KMS-11 (cell line): Measurements from ENCODE around the gene CNOT3.

Source experiments
- H2AFZ ChIP-seq: fragments of 200-600 bp; sonication (generic); 2 replicates; pipeline ENCODE4 v1.6.1; 2016; ENCODE audit warnings: antibody characterized with exemption, mixed run types, low read depth
- H3K27ac ChIP-seq: fragments of 200-600 bp; sonication (generic); 2 replicates; pipeline ENCODE4 v1.6.1; 2016; ENCODE audit warnings: mild to moderate bottlenecking, mixed run types
- H3K27me3 ChIP-seq: fragments of 200-600 bp; sonication (generic); 2 replicates; pipeline ENCODE4 v1.6.1; 2017; ENCODE audit warnings: mild to moderate bottlenecking, low read depth, mixed run types, moderate library complexity; ENCODE audit not compliant: insufficient read depth
- H3K36me3 ChIP-seq: fragments of 200-600 bp; sonication (generic); 2 replicates; pipeline ENCODE4 v1.6.1; 2017; ENCODE audit warnings: mild to moderate bottlenecking, mixed run types; ENCODE audit not compliant: insufficient read depth
- H3K4me1 ChIP-seq: fragments of 200-600 bp; sonication (generic); 2 replicates; pipeline ENCODE4 v1.6.1; 2016; ENCODE audit warnings: mild to moderate bottlenecking, low read depth, mixed run types; ENCODE audit not compliant: poor library complexity, severe bottlenecking
- H3K4me2 ChIP-seq: fragments of 200-600 bp; sonication (generic); 2 replicates; pipeline ENCODE4 v1.7.0; 2016; ENCODE audit warnings: mild to moderate bottlenecking, mixed run types
- H3K4me3 ChIP-seq: fragments of 200-600 bp; sonication (generic); IDR thresholded peaks from 2 replicates; pipeline ENCODE4 v1.6.1; 2017; ENCODE audit warnings: low read depth, low read length, mixed read lengths; ENCODE audit not compliant: insufficient read depth
- H3K79me2 ChIP-seq: fragments of 200-600 bp; sonication (generic); 2 replicates; pipeline ENCODE4 v1.6.1; 2016; ENCODE audit warnings: low read depth, mixed run types; ENCODE audit not compliant: insufficient read depth
- H3K9ac ChIP-seq: fragments of 200-600 bp; sonication (generic); 2 replicates; pipeline ENCODE4 v1.6.1; 2016; ENCODE audit warnings: mild to moderate bottlenecking, mixed run types
- H4K20me1 ChIP-seq: fragments of 200-600 bp; sonication (generic); 2 replicates; pipeline ENCODE4 v1.6.1; 2016; ENCODE audit warnings: mild to moderate bottlenecking, mixed run types; ENCODE audit not compliant: insufficient read depth
- CTCF ChIP-seq: fragments of 200-600 bp; sonication (generic); conservative IDR thresholded peaks from 2 replicates; pipeline ENCODE4 v1.6.1; 2017; ENCODE audit warnings: low read depth, mild to moderate bottlenecking, antibody characterized with exemption, low read length, moderate library complexity, mixed read lengths

The CNOT3 gene

GRCh38 chr19:54145541-54146158 lies 8.1 kb downstream of the CNOT3 start:
- no peak overlapping the region for H3K9ac ChIP-seq
- H3K4me2 ChIP-seq: no peak overlapping the region
- H3K36me3 ChIP-seq: peaks cover 3% of the 10 kb centered on the region; the same call in 1 of the 2 replicates
- H3K79me2 ChIP-seq: peaks cover 24% of the 10 kb centered on the region
- H3K27me3 ChIP-seq: no peaks in the 10 kb centered on the region; the same call in 1 of the 2 replicates
- no peaks in the 10 kb centered on the region for H4K20me1 ChIP-seq
- no peak for TF ChIP-seq CTCF
- H3K4me1 ChIP-seq: no peaks in the 10 kb centered on the region
- H2AFZ ChIP-seq: no peak overlapping the region
- no peak overlapping the region for H3K27ac ChIP-seq
- H3K4me3 ChIP-seq: no peak overlapping the region

DNA sequence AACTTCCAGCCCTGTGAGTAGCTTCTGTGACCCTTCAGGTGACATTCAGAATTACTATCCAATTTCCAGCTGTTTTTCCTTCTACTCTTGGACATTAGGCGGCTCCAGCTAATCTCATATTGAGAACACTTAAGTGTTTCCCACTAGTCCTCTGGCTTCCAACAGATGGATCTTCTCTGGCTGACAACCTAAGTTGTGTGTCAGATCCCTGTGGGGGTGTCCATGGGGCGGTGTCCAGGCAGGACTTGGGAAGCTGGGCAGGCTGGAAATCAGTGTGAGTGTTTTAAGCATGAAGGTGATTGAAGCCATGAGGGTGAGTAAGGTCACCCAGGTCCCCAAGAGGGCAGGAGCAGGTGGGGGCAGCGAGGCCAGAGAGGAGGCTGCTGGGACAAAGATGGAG lies 10.1 kb downstream of the CNOT3 start:
- Histone ChIP-seq H4K20me1 (no peaks in the 10 kb centered on the region), H3K36me3 (peaks cover 3% of the 10 kb centered on the region; the same call in 1 of the 2 replicates), H3K4me1 (no peaks in the 10 kb centered on the region)

GRCh38 chr19:54148158-54148557 lies 10.6 kb downstream of the CNOT3 start:
- Histone ChIP-seq H3K27ac (no peak overlapping the region), H3K27me3 (no peaks in the 10 kb centered on the region; the same call in 1 of the 2 replicates), H3K36me3 (peaks cover 3% of the 10 kb centered on the region; the same call in 1 of the 2 replicates), H4K20me1 (no peaks in the 10 kb centered on the region), H3K4me3 (no peak overlapping the region), H3K79me2 (no peaks in the 10 kb centered on the region), H3K4me1 (no peaks in the 10 kb centered on the region), H3K9ac (no peak overlapping the region), H2AFZ (no peak overlapping the region), H3K4me2 (no peak overlapping the region)
- no peak for TF ChIP-seq CTCF

More for the DNA sequence above, 10.1 kb downstream of the CNOT3 start:
- Histone ChIP-seq H3K4me3 (no peak overlapping the region), H3K79me2 (peaks cover 3% of the 10 kb centered on the region; the same call in 1 of the 2 replicates), H3K27ac (no peak overlapping the region), H3K27me3 (no peaks in the 10 kb centered on the region; the same call in 1 of the 2 replicates), H3K4me2 (no peak overlapping the region), H2AFZ (no peak overlapping the region), H3K9ac (no peak overlapping the region)
- no peak for TF ChIP-seq CTCF

DNA sequence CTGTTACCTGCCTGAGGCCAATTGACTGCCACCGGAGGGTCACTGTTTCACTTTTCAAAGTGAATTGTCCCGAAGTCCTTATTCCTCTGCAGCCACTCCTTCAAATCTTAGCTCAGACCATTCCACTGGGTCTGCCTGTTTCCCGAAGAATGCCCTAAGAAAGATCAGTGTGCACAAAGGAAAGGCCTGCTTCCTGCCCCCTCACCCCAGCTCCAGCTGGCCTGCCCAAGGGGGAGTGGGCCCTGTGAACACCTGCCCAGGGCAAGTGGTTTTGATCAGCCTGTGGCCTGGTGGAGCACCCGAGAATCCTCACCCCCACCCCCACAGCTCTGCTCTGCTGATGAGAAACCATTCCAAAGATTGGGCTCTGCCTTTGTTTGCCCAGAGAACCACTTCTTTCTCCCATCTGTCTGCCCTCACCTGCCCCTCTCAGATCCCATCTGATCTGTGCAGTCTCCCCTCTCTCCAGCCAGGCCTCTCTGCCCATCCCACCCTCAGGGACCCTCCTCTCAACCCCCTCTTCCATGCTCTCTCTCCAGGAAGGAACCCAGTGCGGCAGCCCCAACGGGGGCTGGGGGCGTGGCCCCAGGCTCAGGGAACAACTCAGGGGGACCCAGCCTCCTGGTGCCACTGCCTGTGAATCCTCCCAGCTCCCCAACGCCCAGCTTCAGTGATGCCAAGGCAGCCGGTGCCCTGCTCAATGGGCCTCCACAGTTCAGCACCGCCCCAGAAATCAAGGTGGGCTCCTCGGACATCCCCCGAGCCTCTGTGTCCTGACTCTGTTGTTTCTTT lies 11.7 kb downstream of the CNOT3 start:
- H3K27me3 ChIP-seq: no peaks in the 10 kb centered on the region; the same call in 1 of the 2 replicates
- H2AFZ ChIP-seq: no peak overlapping the region
- TF ChIP-seq CTCF: no peak
- H3K9ac ChIP-seq: no peak overlapping the region
- peaks cover 5% of the 10 kb centered on the region; the same call in 1 of the 2 replicates for H3K36me3 ChIP-seq
- H3K4me2 ChIP-seq: no peak overlapping the region
- H3K4me3 ChIP-seq: no peak overlapping the region
- peaks cover 1% of the 10 kb centered on the region for H3K4me1 ChIP-seq
- no peaks in the 10 kb centered on the region for H4K20me1 ChIP-seq
- no peaks in the 10 kb centered on the region for H3K79me2 ChIP-seq
- H3K27ac ChIP-seq: no peak overlapping the region
